T-helper 1 cell treated with Interleukin-12 subunit alpha and Interleukin-12 subunit beta and Interleukin-4 antibody, amounts not matched to agents 30 μg/mL and 1 μg/mL, for 36 hours (primary cell): Measurements from ENCODE around the gene MS4A7.

ENCODE experiments used
- H3K27ac Mint-ChIP-seq: one replicate; pipeline ENCODE4 v1.8.0; 2021; ENCODE audit warnings: mild to moderate bottlenecking, mixed read lengths
- H3K27me3 Mint-ChIP-seq: one replicate; pipeline ENCODE4 v1.8.0; 2021; ENCODE audit warnings: low read depth, mixed read lengths
- H3K36me3 Mint-ChIP-seq: one replicate; pipeline ENCODE4 v1.8.0; 2021; ENCODE audit warnings: low read depth, mixed read lengths
- H3K4me1 Mint-ChIP-seq: one replicate; pipeline ENCODE4 v1.8.0; 2021; ENCODE audit warnings: low read depth, mixed read lengths
- H3K4me3 Mint-ChIP-seq: one replicate; pipeline ENCODE4 v1.8.0; 2021; ENCODE audit warnings: mild to moderate bottlenecking, moderate library complexity, mixed read lengths
- H3K9me3 Mint-ChIP-seq: one replicate; pipeline ENCODE4 v1.8.0; 2021; ENCODE audit warnings: mixed read lengths

The MS4A7 gene, protein sequence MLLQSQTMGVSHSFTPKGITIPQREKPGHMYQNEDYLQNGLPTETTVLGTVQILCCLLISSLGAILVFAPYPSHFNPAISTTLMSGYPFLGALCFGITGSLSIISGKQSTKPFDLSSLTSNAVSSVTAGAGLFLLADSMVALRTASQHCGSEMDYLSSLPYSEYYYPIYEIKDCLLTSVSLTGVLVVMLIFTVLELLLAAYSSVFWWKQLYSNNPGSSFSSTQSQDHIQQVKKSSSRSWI

DNA sequence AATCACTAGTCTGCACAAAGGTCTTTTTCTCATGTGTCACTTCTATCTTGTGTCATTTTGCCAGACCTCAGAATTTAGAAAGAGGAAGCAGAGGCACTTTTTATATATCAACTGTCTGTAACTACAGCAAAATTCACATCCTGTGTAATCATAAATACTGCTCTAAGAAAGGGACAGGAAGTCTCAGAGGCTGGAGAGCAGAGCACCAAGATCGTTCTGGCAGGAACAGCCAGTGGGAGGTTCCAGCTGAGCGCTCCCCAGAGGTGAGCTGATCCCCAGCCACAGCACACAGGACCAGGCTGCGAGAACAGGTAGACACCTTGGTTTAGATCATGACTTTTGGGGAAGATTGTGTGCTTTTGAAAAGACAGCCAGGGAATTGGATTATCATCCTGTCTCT lies at the start of gene MS4A7:
TSS of gene MS4A7 (plus strand) at position 179 of the 400 bp plus-strand sequence. CDS start 4,610 bp downstream, outside the sequence.
- Mint-ChIP-seq H3K27ac (no peak within 1 kb of the TSS), H3K4me3 (no peak within 1 kb of the TSS), H3K27me3 (peaks cover 9% of the 10 kb centered on the region)

DNA sequence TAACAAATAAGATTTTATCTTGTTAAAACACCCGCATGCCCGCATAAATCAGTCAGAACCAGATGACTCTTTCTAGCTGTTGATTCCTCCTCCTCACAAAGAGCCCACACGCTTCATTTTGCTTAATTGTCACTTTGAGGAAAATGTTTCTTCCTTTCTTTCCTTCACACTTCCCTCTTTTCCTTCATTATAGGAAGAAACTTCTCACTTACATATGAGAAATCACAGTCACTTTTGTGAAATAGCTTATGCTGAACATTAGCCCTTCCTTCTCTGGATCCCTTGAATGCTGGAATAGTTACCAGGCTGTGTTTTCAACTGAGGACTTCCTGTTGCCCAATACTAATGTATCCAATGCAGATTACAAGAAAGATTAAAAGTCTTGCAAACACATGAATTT lies 45.5 kb upstream of the MS4A7 start:
- Mint-ChIP-seq H3K36me3 (no peaks in the 10 kb centered on the region), H3K9me3 (peaks cover 3% of the 10 kb centered on the region), H3K27me3 (no peaks in the 10 kb centered on the region), H3K27ac (no peak overlapping the region), H3K4me3 (no peak overlapping the region), H3K4me1 (no peaks in the 10 kb centered on the region)

More for the DNA sequence above, at the start of gene MS4A7:
- H3K4me1 Mint-ChIP-seq: peaks cover 5% of the 10 kb centered on the region
- no peaks in the 10 kb centered on the region for H3K9me3 Mint-ChIP-seq
- no peaks in the 10 kb centered on the region for H3K36me3 Mint-ChIP-seq

DNA sequence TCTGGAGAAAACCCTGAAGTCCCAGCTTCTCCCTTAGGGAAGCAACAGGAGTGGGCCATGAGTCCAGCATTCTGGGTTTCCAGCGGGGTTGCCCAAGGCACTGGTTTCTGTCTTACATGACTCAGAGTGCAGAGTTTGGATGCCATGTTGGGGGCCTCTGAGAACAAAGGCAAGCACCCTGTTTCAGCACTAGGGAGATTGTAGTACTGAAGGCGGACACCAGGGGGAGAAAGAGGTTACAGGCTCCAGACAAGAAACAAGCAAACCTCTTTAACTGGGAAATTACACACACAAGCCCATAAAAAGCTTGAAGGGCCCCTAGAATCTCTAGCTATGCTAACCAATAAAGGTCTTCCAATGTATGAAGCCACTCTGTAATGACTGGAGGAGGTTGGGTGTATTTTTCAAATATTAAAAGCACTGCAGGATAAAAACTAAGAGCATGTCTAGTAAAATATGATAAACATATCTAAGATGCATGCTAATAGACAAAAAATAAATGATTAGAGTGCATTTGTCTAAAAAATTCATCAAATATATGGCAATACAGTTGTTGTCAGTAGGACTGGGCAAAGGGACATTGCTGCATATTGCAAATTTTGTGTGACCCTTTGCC lies 44.2 kb upstream of the MS4A7 start:
- no peaks in the 10 kb centered on the region for H3K36me3 Mint-ChIP-seq
- H3K27ac Mint-ChIP-seq: no peak overlapping the region
- H3K4me1 Mint-ChIP-seq: no peaks in the 10 kb centered on the region
- no peaks in the 10 kb centered on the region for H3K9me3 Mint-ChIP-seq
- no peak overlapping the region for H3K4me3 Mint-ChIP-seq
- H3K27me3 Mint-ChIP-seq: no peaks in the 10 kb centered on the region

DNA sequence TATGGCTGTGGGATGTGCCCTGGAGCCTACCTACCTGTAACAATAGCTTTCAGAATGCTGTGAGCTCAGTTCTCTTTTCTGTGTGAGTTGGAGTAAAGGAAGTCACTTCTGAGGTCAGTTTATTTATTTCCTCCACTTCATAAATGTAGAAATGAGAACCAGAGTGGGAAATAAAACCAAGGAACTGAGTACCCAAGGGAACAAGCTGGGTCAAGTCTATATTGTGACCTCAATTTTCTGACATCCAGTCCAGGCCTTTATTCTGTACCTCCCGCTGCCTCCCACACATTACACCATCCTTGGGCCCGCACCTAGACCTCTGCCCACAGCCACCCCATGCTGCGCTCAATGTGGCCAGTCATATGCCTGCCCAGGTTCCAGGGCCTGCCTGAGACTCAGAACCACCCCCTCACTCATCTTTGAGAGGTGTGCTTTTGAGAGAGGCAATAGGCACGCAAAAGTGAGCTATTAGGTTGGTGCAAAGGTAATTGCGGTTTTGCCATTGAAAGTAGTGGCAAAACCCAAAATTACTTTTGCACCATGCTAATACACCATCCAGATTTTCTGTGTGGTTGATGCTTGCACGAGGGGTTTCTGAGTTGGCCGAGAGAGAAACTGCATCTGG lies 41.5 kb upstream of the MS4A7 start:
- no peaks in the 10 kb centered on the region for H3K9me3 Mint-ChIP-seq

DNA sequence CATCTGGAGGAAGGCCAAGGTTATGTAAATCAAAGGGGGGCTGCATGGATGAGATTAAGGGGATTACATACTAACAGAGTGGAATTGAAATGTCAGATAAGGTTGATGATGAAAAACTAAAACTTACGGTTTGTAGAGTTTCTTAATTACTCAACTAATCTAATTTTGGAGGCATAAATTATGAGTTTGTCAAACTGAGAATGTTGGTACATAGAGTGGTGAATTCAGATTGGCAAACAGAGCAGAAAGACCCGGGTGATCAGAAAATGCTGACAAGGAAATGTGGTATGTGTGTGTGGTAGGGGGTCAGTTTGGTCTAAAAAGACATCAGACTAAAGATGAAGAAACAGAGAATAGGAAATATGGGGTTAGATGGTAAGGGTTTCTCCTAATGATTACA lies 40.3 kb upstream of the MS4A7 start:
- Mint-ChIP-seq H3K9me3 (no peaks in the 10 kb centered on the region), H3K4me3 (no peak overlapping the region), H3K36me3 (no peaks in the 10 kb centered on the region), H3K27me3 (no peaks in the 10 kb centered on the region), H3K27ac (no peak overlapping the region), H3K4me1 (no peaks in the 10 kb centered on the region)

More for the DNA sequence above, 41.5 kb upstream of the MS4A7 start:
- no peaks in the 10 kb centered on the region for H3K27me3 Mint-ChIP-seq
- H3K4me1 Mint-ChIP-seq: no peaks in the 10 kb centered on the region
- H3K4me3 Mint-ChIP-seq: no peak overlapping the region
- no peak overlapping the region for H3K27ac Mint-ChIP-seq
- H3K36me3 Mint-ChIP-seq: no peaks in the 10 kb centered on the region

DNA sequence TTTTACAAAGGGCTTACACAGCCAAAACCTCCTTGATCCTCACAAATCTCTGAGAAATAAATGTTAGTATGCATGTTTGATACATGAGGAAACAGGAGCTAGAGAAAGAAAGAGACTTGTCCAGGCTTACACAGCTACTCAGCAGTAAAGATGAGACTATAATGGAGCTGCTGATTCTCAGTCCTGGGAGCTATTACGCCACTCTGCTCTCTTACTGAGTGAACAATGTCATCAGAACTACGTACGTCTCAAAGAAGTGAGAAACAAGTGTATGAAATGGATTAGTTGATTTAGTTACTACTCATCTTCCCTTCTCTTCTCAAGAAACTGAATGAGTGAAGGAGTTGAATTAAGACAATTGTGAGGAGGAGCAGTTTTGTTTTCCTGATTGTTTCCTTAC lies 39.0 kb upstream of the MS4A7 start:
- H3K36me3 Mint-ChIP-seq: no peaks in the 10 kb centered on the region

DNA sequence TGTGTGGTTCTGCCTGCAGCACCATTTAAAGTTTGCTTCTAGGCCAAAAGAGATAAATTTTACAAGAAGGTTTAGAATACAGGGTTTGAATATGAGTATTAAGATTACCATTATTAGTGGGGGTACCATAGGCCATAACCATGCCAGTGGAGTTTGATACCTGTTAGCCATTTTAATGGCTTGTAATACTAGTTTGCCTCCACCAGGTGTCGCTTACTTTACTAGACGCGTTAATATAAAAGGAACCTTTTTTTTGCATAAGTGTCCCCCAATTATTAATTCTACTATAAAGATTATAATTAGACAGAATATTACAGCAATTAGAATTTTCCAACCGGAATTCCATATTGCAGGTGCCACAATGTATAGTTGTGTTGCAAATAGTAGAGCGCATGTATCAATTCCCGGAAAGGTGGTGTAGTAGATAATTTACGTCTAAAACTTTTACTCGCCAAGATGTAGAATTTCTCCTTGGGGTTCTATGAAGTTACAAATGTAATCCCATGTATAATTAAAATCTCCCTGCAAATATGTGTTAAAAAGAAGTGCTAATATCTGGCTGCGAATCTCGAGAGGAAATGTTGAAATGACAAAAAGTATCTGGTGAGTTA lies 35.1 kb upstream of the MS4A7 start:
- Mint-ChIP-seq H3K36me3 (no peaks in the 10 kb centered on the region), H3K9me3 (no peaks in the 10 kb centered on the region), H3K4me3 (no peak overlapping the region), H3K27ac (no peak overlapping the region), H3K27me3 (no peaks in the 10 kb centered on the region), H3K4me1 (no peaks in the 10 kb centered on the region)

More for the DNA sequence above, 39.0 kb upstream of the MS4A7 start:
- Mint-ChIP-seq H3K4me1 (no peaks in the 10 kb centered on the region), H3K27me3 (no peaks in the 10 kb centered on the region), H3K27ac (no peak overlapping the region), H3K9me3 (no peaks in the 10 kb centered on the region), H3K4me3 (no peak overlapping the region)

DNA sequence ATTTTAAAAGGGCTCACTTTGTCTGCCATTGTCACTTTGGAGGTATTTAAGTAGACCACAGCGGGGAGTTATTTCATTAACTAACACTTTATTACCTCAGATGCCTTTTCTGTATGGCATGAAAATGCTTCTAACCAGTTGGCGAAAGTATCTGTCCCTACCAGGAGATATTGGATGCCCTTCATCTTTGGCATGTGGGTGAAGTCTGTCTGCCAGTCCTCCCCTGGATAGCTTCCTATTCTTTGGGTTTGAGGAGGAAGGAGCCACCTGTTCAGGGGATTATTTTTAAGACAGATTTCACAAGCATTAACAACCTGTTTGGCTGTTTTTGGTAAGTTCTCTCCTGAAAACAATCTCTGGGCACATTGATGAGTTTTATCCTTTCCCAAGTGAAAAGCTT lies 34.2 kb upstream of the MS4A7 start:
- Mint-ChIP-seq H3K4me1 (no peaks in the 10 kb centered on the region), H3K36me3 (no peaks in the 10 kb centered on the region), H3K27ac (no peak overlapping the region), H3K27me3 (no peaks in the 10 kb centered on the region), H3K4me3 (no peak overlapping the region), H3K9me3 (no peaks in the 10 kb centered on the region)

DNA sequence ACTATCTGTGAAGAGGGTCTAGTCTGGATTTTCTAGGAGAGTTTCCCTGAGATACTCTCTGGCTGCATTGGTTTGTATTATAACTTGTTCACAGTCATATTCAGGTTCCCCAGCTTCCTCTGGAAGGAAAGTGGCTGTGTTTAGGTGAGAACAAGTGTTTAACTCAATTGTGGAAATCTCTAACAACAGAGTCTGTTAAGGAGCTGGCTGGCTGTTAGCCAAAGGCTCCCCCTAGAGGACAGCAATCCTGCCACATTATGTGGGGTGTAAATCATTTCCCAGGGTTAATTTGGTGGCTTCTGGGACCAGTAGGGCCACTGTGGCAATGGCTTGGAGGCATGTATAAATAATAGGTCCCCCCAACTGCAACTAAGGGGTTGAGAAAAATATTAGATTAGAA lies 32.8 kb upstream of the MS4A7 start:
- no peak overlapping the region for H3K27ac Mint-ChIP-seq
- H3K9me3 Mint-ChIP-seq: no peaks in the 10 kb centered on the region
- no peaks in the 10 kb centered on the region for H3K36me3 Mint-ChIP-seq
- H3K4me3 Mint-ChIP-seq: no peak overlapping the region
- H3K4me1 Mint-ChIP-seq: no peaks in the 10 kb centered on the region
- no peaks in the 10 kb centered on the region for H3K27me3 Mint-ChIP-seq

DNA sequence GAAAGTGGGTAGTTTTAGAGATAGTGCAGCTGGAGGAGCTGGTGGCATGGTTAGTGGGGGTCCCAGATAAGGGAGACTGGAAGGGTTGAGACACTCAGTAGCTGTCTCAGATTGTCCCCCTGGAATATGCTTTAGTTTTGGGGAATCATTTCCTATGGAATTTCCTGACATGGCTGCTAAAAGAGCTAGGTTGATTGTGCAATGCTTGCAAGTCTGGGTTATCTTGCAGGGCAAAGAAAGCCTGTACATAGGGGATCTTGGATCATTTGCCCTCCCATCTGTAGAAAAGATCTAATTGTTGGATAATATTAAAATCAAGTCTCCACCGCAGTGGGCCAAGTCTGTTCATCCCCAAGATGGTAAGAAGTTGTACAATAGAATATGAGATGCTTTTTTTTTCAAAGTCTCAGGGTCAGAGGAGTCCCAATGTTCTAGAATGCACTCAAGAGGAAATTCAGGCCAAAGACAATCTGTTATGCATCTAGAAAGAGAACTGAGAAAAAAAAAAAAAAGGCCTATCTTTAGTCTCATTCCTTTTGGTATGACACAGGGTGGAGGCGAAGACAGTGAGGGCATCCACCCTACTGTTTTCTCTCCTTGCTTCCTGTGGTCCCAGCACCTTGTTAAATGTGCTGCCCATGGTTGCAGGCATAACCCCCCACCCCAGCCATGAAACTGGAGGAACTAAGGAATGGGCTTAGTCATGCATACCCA lies 31.1 kb upstream of the MS4A7 start:
- H3K9me3 Mint-ChIP-seq: no peaks in the 10 kb centered on the region
- H3K36me3 Mint-ChIP-seq: no peaks in the 10 kb centered on the region
- H3K4me1 Mint-ChIP-seq: no peaks in the 10 kb centered on the region
- no peaks in the 10 kb centered on the region for H3K27me3 Mint-ChIP-seq
- H3K27ac Mint-ChIP-seq: no peak overlapping the region
- H3K4me3 Mint-ChIP-seq: no peak overlapping the region

DNA sequence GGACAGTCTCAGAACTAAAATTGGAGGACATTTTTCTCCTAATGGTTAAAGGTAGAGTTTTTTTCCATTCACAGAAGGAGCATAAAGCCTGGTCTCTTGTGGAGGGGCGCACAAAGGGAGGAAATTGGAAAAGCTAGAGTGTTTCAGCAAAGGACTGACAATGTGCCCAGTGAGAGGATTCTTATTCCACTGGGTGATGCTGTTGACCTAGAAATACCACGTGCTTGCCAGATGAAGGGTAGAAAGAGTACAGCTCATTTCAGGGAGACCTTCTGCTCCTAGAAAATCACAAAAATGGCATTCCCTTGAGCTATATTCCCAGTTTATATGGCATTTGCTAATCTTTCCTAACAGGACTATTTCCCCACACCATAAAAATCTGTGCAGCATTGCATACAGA lies 30.2 kb upstream of the MS4A7 start:
- H3K9me3 Mint-ChIP-seq: no peaks in the 10 kb centered on the region
- no peaks in the 10 kb centered on the region for H3K36me3 Mint-ChIP-seq
- no peak overlapping the region for H3K27ac Mint-ChIP-seq
- no peak overlapping the region for H3K4me3 Mint-ChIP-seq
- H3K4me1 Mint-ChIP-seq: no peaks in the 10 kb centered on the region
- no peaks in the 10 kb centered on the region for H3K27me3 Mint-ChIP-seq

DNA sequence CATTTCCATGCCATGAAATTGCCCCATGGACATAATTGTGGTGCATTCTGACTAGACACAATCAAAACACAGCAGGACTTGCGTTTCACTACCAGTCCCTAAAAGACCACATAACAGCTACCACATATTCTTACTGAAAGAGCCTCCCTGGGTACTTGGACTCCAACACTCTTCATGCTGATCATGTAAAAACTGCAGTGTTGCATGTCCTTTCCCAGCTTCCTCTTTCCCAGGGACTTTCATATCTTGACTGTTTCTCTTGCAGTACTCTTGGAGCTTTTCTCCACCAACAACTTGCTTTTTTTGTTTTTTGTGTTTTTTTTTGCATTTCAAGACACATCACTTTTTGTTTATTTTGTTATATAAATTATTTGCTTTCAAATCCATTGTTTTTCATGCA lies 28.3 kb upstream of the MS4A7 start:
- Mint-ChIP-seq H3K27ac (no peak overlapping the region), H3K27me3 (no peaks in the 10 kb centered on the region), H3K4me3 (no peak overlapping the region), H3K36me3 (no peaks in the 10 kb centered on the region), H3K9me3 (no peaks in the 10 kb centered on the region), H3K4me1 (no peaks in the 10 kb centered on the region)

DNA sequence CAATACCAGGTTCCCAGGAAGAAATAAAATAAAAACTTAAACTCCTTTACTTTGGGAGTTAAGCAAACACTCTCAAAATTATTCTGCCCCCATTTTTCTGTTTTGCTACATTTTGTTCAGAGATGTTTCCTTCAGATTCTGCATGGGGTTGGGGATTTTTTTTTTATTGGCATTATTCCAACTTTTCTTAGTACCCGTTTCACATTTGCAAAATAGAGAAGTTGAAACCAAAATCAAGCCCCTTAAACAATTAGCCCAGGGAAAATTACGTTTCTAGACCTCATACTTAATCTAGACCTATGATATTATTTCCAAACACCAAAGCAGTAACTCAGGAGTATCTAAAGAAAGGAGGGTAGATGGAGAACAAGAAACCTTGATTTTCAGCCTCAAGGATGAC lies 20.6 kb upstream of the MS4A7 start:
- Mint-ChIP-seq H3K27ac (no peak overlapping the region), H3K4me1 (no peaks in the 10 kb centered on the region), H3K36me3 (no peaks in the 10 kb centered on the region), H3K27me3 (no peaks in the 10 kb centered on the region), H3K4me3 (no peak overlapping the region), H3K9me3 (no peaks in the 10 kb centered on the region)

DNA sequence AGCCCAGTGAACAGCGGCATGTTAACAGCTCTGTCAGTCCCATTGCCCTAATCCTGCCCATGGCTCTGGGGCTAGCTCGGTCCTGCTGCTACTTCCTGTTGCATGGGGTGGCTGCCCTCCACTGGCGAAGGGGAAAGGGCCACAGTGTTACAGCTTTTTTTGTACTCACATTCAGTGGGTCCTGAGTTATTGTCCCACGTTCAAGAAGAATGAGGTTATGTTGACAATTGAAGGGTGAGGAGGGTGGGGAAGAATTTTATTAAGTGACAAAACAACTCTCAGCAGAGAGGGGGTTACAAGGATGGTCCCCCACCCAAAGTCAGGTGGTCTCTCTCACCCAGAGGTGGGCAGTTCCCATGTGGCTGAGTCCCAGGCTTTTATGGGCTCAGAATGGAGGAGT lies 17.7 kb upstream of the MS4A7 start:
- H3K36me3 Mint-ChIP-seq: no peaks in the 10 kb centered on the region
- H3K27me3 Mint-ChIP-seq: peaks cover 11% of the 10 kb centered on the region

More for the DNA sequence above, 17.7 kb upstream of the MS4A7 start:
- no peaks in the 10 kb centered on the region for H3K9me3 Mint-ChIP-seq
- no peaks in the 10 kb centered on the region for H3K4me1 Mint-ChIP-seq
- H3K27ac Mint-ChIP-seq: no peak overlapping the region
- no peak overlapping the region for H3K4me3 Mint-ChIP-seq
